Fibroblast of mammary gland (primary cell): ENCODE data around the gene CBFB.
A peak's percentile ranks its signal among the peaks of the same experiment; 100 is the strongest.

Experiments used
- DNase-seq: peaks from one replicate; pipeline ENCODE4 v3.0.0-alpha.2; 2010; ENCODE audit warnings: low read depth
- H3K4me3 ChIP-seq: 2 replicates; pipeline ENCODE4 v1.5.1; 2011; ENCODE audit warnings: low read depth, mild to moderate bottlenecking, low read length, moderate library complexity; ENCODE audit not compliant: control insufficient read depth
- CTCF ChIP-seq: conservative IDR thresholded peaks from 2 replicates; pipeline ENCODE4 v1.5.1; 2011; ENCODE audit warnings: low read depth, low read length, inconsistent platforms; ENCODE audit not compliant: control insufficient read depth, insufficient read depth

CBFB gene

GRCh38 chr16:67011274-67011673 is 17.7 kb upstream of the CBFB start:
- no peak for TF ChIP-seq CTCF
- no peak for DNase-seq
- H3K4me3 ChIP-seq, result no peak overlapping the region

GRCh38 chr16:67013233-67013822 is 15.6 kb upstream of the CBFB start:
- peak overlapping the region; percentile 29 for H3K4me3 ChIP-seq
- no peak for DNase-seq
- TF ChIP-seq CTCF, result no peak

GRCh38 chr16:67013823-67014633 is 14.9 kb upstream of the CBFB start:
- TF ChIP-seq CTCF, result no peak
- DNase-seq, result peak; percentile 47
- H3K4me3 ChIP-seq, result peak overlapping the region; percentile 33

- TF ChIP-seq CTCF, result no peak
- no peak overlapping the region for H3K4me3 ChIP-seq
- no peak for DNase-seq
Measured at GRCh38 chr16:67014634-67015312, 14.2 kb upstream of the CBFB start.

GRCh38 chr16:67015313-67015731 is 13.6 kb upstream of the CBFB start:
- DNase-seq, result no peak
- H3K4me3 ChIP-seq, result no peak overlapping the region
- TF ChIP-seq CTCF, result peak; percentile 1

GRCh38 chr16:67016143-67016542 is 12.8 kb upstream of the CBFB start:
- H3K4me3 ChIP-seq, result no peak overlapping the region
- no peak for TF ChIP-seq CTCF
- DNase-seq, result no peak
